Liver (tissue), 9 donors: Measurements from ENCODE around the gene RASD2. TPM values are rescaled to one million over a fixed set of nuclear protein-coding genes. Genes with fewer than 3 reads are reported as not detected.

Source experiments
- DNase-seq: peaks from one replicate; pipeline ENCODE4 v3.0.0-alpha.2; 2017; ENCODE audit warnings: low spot score
- H3K27ac ChIP-seq, 2 donors: one replicate each; pipeline ENCODE4 v1.7.0; 2013; ENCODE audit warnings: inconsistent platforms in 2 of 2, low read length in 2 of 2, control low read depth in 1 of 2, low read depth in 1 of 2, mild to moderate bottlenecking in 1 of 2
- H3K27me3 ChIP-seq, 4 donors: one replicate each; pipeline versions ENCODE4 v1.6.1 to v1.7.0; 2013; ENCODE audit warnings: low read length in 3 of 4, inconsistent platforms in 1 of 4, mild to moderate bottlenecking in 1 of 4, moderate library complexity in 1 of 4; ENCODE audit not compliant: control insufficient read depth in 4 of 4, insufficient read depth in 4 of 4
- H3K36me3 ChIP-seq, 4 donors: one replicate each; pipeline versions ENCODE4 v1.6.1 to v1.7.0; 2013; ENCODE audit warnings: low read length in 3 of 4, mild to moderate bottlenecking in 3 of 4, low read depth in 1 of 4, moderate library complexity in 1 of 4; ENCODE audit not compliant: control insufficient read depth in 4 of 4, insufficient read depth in 3 of 4
- H3K4me1 ChIP-seq, 4 donors: one replicate each; pipeline versions ENCODE4 v1.6.1 to v1.7.0; 2013; ENCODE audit warnings: low read length in 3 of 4, mild to moderate bottlenecking in 3 of 4, moderate library complexity in 1 of 4; ENCODE audit not compliant: control insufficient read depth in 4 of 4, insufficient read depth in 4 of 4
- H3K4me3 ChIP-seq, 3 donors: one replicate each; pipeline versions ENCODE4 v1.6.1 to v1.7.0; 2013; ENCODE audit warnings: low read length in 3 of 3, control low read depth in 1 of 3, low read depth in 1 of 3, mild to moderate bottlenecking in 1 of 3
- H3K9ac ChIP-seq, 2 donors: one replicate each; pipeline ENCODE4 v1.7.0; 2013; ENCODE audit warnings: low read length in 2 of 2, mild to moderate bottlenecking in 2 of 2, moderate library complexity in 2 of 2, control low read depth in 1 of 2, low read depth in 1 of 2
- H3K9me3 ChIP-seq, 4 donors: one replicate each; pipeline versions ENCODE4 v1.6.1 to v1.7.0; 2013; ENCODE audit warnings: low read length in 3 of 4; ENCODE audit not compliant: control insufficient read depth in 4 of 4
- EGR1 ChIP-seq, 2 donors: IDR thresholded peaks; 2 replicates each; pipeline ENCODE4 v1.6.1; 2016 to 2018; ENCODE audit warnings: antibody characterized with exemption in 2 of 2, low read depth in 2 of 2
- FOXA1 ChIP-seq: IDR thresholded peaks from 2 replicates; pipeline ENCODE4 v1.6.1; 2016; ENCODE audit warnings: antibody characterized with exemption
- FOXA2 ChIP-seq: IDR thresholded peaks from 2 replicates; pipeline ENCODE4 v1.6.1; 2016; ENCODE audit warnings: antibody characterized with exemption
- GABPA ChIP-seq, 2 donors: IDR thresholded peaks in 1 of 2; conservative IDR thresholded peaks in 1 of 2; 2 replicates each; pipeline ENCODE4 v1.6.1; 2016; ENCODE audit warnings: antibody characterized with exemption in 2 of 2, mild to moderate bottlenecking in 1 of 2, moderate library complexity in 1 of 2
- HNF4G ChIP-seq: IDR thresholded peaks from 2 replicates; pipeline ENCODE4 v1.6.1; 2016; ENCODE audit warnings: antibody characterized with exemption
- JUND ChIP-seq, 2 donors: IDR thresholded peaks; 2 replicates each; pipeline ENCODE4 v1.6.1; 2016; ENCODE audit warnings: antibody characterized with exemption in 2 of 2
- RAD21 ChIP-seq, 2 donors: IDR thresholded peaks; 2 replicates each; pipeline ENCODE4 v1.6.1; 2016; ENCODE audit warnings: antibody characterized with exemption in 2 of 2, mild to moderate bottlenecking in 2 of 2
- RXRA ChIP-seq, 2 donors: IDR thresholded peaks; 2 replicates each; pipeline ENCODE4 v1.6.1; 2017 to 2018; ENCODE audit warnings: antibody characterized with exemption in 2 of 2, mild to moderate bottlenecking in 1 of 2
- SP1 ChIP-seq: IDR thresholded peaks from 2 replicates; pipeline ENCODE4 v1.6.1; 2018; ENCODE audit warnings: antibody characterized with exemption, mild to moderate bottlenecking
- TAF1 ChIP-seq: conservative IDR thresholded peaks from 2 replicates; pipeline ENCODE4 v1.6.1; 2016; ENCODE audit warnings: antibody characterized with exemption, mild to moderate bottlenecking
- WGBS: extraction: QIAGEN DNeasy Blood & Tissue Kit; methylation state at CpG from one replicate; pipeline ENCODE4 v1.1.7; 2013; 5-methylcytosine and 5-hydroxymethylcytosine counted together
- polyA plus RNA-seq, 2 donors: library from polyadenylated mRNA; stranded (reverse) in 1 of 2; unstranded in 1 of 2; fragments of 200-250 nt in 1 of 2; fragments of >200 nt in 1 of 2; fragmentation: Nextera tagmentation in 1 of 2; extraction: Ambion mirVana in 1 of 2; gene quantifications; one replicate each; pipeline versions ENCODE4 v1.2.1 to v1.2.3, GENCODE V29; 2013 to 2015
- total RNA-seq, 2 donors: library from RNA; depleted of rRNA; stranded (reverse); fragments of >200 nt; gene quantifications; one replicate each; pipeline ENCODE4 v1.2.3, GENCODE V29; 2014
- TF ChIP-seq, protein P1 (sequence below): IDR thresholded peaks from 2 replicates; pipeline ENCODE4 v1.6.1; 2016; ENCODE audit warnings: antibody characterized with exemption
- TF ChIP-seq, protein P2 (sequence below): fragments of 150-350 bp; IDR thresholded peaks from 2 replicates; pipeline ENCODE4 v1.5.1; 2017; ENCODE audit warnings: improper control_type of control experiment, low read depth, low read length; ENCODE audit not compliant: missing input control
- TF ChIP-seq, protein P3 (sequence below): IDR thresholded peaks from 2 replicates; pipeline ENCODE4 v1.6.1; 2016; ENCODE audit warnings: antibody characterized with exemption
- TF ChIP-seq, protein P4 (sequence below): IDR thresholded peaks from 2 replicates; pipeline ENCODE4 v1.6.1; 2016; ENCODE audit warnings: antibody characterized with exemption
- donor health status: healthy.
- donor health status: healthy.
- donor health status: healthy.
- donor health status: healthy.
- donor health status: healthy.

RASD2 gene
- total and polyA plus RNA-seq, 4 donors = under 0.01 to 0.05 TPM; not detected in 2

DNA sequence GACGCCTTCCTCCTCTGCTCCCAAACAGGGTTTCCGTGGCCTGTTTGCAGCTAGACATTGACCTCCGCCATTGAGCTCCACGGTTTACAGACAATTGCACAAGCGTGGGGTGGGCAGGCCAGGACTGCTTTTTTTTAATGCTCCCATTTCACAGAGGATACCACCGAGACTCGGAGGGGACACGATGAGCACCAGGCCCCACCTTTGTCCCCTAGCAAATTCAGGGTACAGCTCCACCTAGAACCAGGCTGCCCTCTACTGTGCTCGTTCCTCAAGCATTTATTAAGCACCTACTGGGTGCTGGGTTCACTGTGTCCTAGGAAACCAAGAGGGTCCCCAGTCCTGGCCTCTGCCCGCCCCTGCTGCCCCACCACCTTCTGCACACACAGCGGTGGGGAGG lies 12.2 kb downstream of the RASD2 start:
- no peak overlapping the region for H3K9ac ChIP-seq
- peaks cover 0 to 7% (median 0%) of the 10 kb centered on the region in 4 donors for H3K4me1 ChIP-seq
- H3K4me3 ChIP-seq = no peak overlapping the region
- DNase-seq = no peak
- H3K36me3 ChIP-seq = no peaks in the 10 kb centered on the region
- no peak overlapping the region for H3K27ac ChIP-seq
- peaks cover 0 to 3% (median 0%) of the 10 kb centered on the region in 4 donors for H3K27me3 ChIP-seq
- WGBS = 73% methylated on average over 11 of the region's 11 CpGs
- no peaks in the 10 kb centered on the region for H3K9me3 ChIP-seq
- TF ChIP-seq TAF1 (no peak), RAD21 (IDR thresholded peaks at IDR 0.05) (no peak), RXRA (IDR thresholded peaks at IDR 0.05) (no peak), SP1 (no peak), GABPA (IDR thresholded peaks at IDR 0.05 in 1 of 2, conservative IDR thresholded peaks at IDR 0.05 in 1 of 2) (no peak), EGR1 (IDR thresholded peaks at IDR 0.05; ENCODE audit: low read depth in 2 of 2) (no peak), HNF4G (no peak), JUND (IDR thresholded peaks at IDR 0.05) (no peak), FOXA1 (no peak)
- TF ChIP-seq, protein P1, sequence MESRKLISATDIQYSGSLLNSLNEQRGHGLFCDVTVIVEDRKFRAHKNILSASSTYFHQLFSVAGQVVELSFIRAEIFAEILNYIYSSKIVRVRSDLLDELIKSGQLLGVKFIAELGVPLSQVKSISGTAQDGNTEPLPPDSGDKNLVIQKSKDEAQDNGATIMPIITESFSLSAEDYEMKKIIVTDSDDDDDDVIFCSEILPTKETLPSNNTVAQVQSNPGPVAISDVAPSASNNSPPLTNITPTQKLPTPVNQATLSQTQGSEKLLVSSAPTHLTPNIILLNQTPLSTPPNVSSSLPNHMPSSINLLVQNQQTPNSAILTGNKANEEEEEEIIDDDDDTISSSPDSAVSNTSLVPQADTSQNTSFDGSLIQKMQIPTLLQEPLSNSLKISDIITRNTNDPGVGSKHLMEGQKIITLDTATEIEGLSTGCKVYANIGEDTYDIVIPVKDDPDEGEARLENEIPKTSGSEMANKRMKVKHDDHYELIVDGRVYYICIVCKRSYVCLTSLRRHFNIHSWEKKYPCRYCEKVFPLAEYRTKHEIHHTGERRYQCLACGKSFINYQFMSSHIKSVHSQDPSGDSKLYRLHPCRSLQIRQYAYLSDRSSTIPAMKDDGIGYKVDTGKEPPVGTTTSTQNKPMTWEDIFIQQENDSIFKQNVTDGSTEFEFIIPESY = no peak
- TF ChIP-seq, protein P2, sequence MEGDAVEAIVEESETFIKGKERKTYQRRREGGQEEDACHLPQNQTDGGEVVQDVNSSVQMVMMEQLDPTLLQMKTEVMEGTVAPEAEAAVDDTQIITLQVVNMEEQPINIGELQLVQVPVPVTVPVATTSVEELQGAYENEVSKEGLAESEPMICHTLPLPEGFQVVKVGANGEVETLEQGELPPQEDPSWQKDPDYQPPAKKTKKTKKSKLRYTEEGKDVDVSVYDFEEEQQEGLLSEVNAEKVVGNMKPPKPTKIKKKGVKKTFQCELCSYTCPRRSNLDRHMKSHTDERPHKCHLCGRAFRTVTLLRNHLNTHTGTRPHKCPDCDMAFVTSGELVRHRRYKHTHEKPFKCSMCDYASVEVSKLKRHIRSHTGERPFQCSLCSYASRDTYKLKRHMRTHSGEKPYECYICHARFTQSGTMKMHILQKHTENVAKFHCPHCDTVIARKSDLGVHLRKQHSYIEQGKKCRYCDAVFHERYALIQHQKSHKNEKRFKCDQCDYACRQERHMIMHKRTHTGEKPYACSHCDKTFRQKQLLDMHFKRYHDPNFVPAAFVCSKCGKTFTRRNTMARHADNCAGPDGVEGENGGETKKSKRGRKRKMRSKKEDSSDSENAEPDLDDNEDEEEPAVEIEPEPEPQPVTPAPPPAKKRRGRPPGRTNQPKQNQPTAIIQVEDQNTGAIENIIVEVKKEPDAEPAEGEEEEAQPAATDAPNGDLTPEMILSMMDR = no peak
- TF ChIP-seq, protein P3, sequence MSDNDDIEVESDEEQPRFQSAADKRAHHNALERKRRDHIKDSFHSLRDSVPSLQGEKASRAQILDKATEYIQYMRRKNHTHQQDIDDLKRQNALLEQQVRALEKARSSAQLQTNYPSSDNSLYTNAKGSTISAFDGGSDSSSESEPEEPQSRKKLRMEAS = no peak

DNA sequence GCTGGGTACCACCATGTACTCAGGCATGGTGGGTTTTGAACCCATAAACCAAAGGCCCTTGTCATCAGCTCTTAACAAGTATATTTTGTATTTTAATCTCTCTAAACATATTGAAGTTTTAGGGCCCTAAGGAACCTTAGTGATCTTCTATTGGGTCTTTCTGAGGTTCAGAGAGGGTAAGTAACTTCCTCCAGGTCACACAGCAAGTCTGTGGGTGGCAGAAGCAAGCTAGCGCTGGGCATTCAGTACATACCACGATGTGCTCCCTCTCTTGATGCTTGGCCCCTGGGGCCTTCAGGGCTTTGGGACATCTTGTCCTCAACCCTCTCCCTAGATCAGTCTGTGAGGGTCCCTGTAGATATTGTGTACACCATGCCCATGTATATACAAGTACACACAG lies 12.7 kb downstream of the RASD2 start:
- no peaks in the 10 kb centered on the region for H3K36me3 ChIP-seq
- WGBS = 90% methylated on average over 2 of the region's 2 CpGs
- no peak for DNase-seq

DNA sequence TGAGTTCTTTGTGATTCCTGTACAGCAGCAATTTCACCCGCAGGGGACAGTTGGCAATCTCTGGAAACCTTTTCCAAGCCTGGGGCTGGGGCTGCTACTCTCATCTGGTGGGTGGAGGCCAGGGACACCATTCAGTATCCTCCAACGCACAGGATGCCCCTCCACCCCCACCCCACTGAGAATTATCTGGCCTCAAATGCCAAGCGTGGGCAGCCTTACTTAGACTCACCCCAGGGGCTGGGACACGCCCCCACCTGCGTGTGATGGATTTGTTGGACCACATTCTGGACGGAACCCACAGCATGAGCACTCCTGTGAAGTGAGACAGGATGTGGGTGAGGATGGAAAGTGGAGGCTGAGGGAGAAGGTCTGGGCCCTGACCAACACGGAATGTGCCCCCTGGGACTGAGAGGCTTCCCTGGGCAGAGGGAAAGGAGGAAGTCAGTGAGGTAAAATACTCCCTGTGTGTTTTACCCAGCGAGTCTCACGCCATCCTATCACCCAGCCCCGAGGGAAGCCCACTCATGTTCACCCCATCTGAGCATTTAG lies 13.7 kb downstream of the RASD2 start:
- Histone ChIP-seq H3K27me3 (peaks cover 0 to 3% (median 0%) of the 10 kb centered on the region in 4 donors), H3K4me1 (no peaks in the 10 kb centered on the region), H3K9ac (no peak overlapping the region), H3K4me3 (no peak overlapping the region), H3K36me3 (no peaks in the 10 kb centered on the region), H3K27ac (no peak overlapping the region), H3K9me3 (no peaks in the 10 kb centered on the region)
- DNase-seq = no peak
- TF ChIP-seq, protein P4, sequence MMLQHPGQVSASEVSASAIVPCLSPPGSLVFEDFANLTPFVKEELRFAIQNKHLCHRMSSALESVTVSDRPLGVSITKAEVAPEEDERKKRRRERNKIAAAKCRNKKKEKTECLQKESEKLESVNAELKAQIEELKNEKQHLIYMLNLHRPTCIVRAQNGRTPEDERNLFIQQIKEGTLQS = no peak
- WGBS = 68% methylated on average over 10 of the region's 10 CpGs

More for the DNA sequence above, 12.7 kb downstream of the RASD2 start:
- Histone ChIP-seq H3K27ac (no peak overlapping the region), H3K27me3 (peaks cover 0 to 3% (median 0%) of the 10 kb centered on the region in 4 donors), H3K4me3 (no peak overlapping the region), H3K9me3 (no peaks in the 10 kb centered on the region), H3K4me1 (peaks cover 0 to 7% (median 0%) of the 10 kb centered on the region in 4 donors), H3K9ac (no peak overlapping the region)
- TF ChIP-seq EGR1 (IDR thresholded peaks at IDR 0.05; ENCODE audit: low read depth in 2 of 2) (no peak), FOXA2 (no peak)
